ENCODE measurements around the gene MIF4GD.
"Not testable (repeated sequence)": the region's sequence is repeated elsewhere in the genome, so short reads cannot be mapped to it uniquely, and the experiment has no call there.

MIF4GD gene

GRCh38 chr17:75288770-75289114, 17.7 kb upstream of the MIF4GD start:
- DNase-seq (ENCODE audit: low spot score) = no peak

- no peak for DNase-seq (ENCODE audit: low spot score)
These were observed 17.3 kb upstream of the MIF4GD start for GRCh38 chr17:75288359-75288758.

GRCh38 chr17:75287221-75287620, 16.2 kb upstream of the MIF4GD start:
- DNase-seq (ENCODE audit: low spot score) = no peak

GRCh38 chr17:75285123-75285522, 14.1 kb upstream of the MIF4GD start:
- no peak for DNase-seq (ENCODE audit: low spot score)

GRCh38 chr17:75280189-75280588, 9.2 kb upstream of the MIF4GD start:
- DNase-seq (ENCODE audit: low spot score) = not testable (repeated sequence)

- no peak for DNase-seq (ENCODE audit: low spot score)
These were observed 6.6 kb upstream of the MIF4GD start for GRCh38 chr17:75277664-75278071.

- no peak for DNase-seq (ENCODE audit: low spot score)
These were observed 3.1 kb upstream of the MIF4GD start for GRCh38 chr17:75273977-75274708.

- no peak for DNase-seq (ENCODE audit: low spot score)
These were observed 1.8 kb upstream of the MIF4GD start for GRCh38 chr17:75272848-75273184.

GRCh38 chr17:75271955-75272847, 1.2 kb upstream of the MIF4GD start:
- no peak for DNase-seq (ENCODE audit: low spot score)

- peak; percentile 42 for DNase-seq (ENCODE audit: low spot score)
These were observed 363 bp upstream of the MIF4GD start for GRCh38 chr17:75271233-75271954.

GRCh38 chr17:75270218-75270965, 639 bp downstream of the MIF4GD start:
- no peak for DNase-seq (ENCODE audit: low spot score)

- no peak for DNase-seq (ENCODE audit: low spot score)
These were observed 1.2 kb downstream of the MIF4GD start for GRCh38 chr17:75269844-75270217.

GRCh38 chr17:75267411-75268232, 3.4 kb downstream of the MIF4GD start:
- no peak for DNase-seq (ENCODE audit: low spot score)

GRCh38 chr17:75267153-75267410, 3.9 kb downstream of the MIF4GD start:
- peak; percentile 69 for DNase-seq (ENCODE audit: low spot score)

GRCh38 chr17:75266316-75267152, 4.5 kb downstream of the MIF4GD start:
- DNase-seq (ENCODE audit: low spot score) = no peak

GRCh38 chr17:75265614-75266315, 5.3 kb downstream of the MIF4GD start:
- no peak for DNase-seq (ENCODE audit: low spot score)

GRCh38 chr17:75263055-75263454, 8.0 kb downstream of the MIF4GD start:
- no peak for DNase-seq (ENCODE audit: low spot score)

- DNase-seq (ENCODE audit: low spot score) = peak; percentile 36
These were observed 8.9 kb downstream of the MIF4GD start for GRCh38 chr17:75262112-75262606.

GRCh38 chr17:75261336-75262111, 9.5 kb downstream of the MIF4GD start, which contains the start of the genes GGA3 and MRPS7:
TSS of gene GGA3 (minus strand) at chr17:75261606. CDS start at chr17:75261587, 19 bp downstream.
TSS of gene MRPS7 (plus strand) at chr17:75261879. CDS start at chr17:75261901, 22 bp downstream.
- DNase-seq (ENCODE audit: low spot score) = peak; percentile 90

All from pons (tissue), 1 donor.